ENCODE measurements around the gene RPS29.

The RPS29 gene

DNA sequence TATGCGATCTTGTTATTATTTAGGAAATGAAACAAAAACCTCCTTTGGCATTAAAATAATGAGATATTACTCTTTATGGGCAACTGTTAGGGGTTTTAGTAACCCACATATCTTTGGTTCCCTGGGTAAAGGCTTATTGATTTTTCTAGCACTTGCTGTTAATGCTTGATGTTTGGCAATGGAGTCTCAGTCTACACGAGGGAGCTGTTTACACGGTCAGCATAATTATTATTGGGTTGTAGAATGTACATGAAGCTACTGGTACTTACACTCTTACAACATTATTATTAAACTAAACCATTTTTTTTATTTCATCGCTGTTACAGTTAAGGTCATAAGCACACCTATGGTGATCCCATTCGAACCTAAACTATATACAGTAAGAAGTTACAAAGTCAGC, 12.1 kb downstream of the RPS29 start:
- TF ChIP-seq, protein P1, sequence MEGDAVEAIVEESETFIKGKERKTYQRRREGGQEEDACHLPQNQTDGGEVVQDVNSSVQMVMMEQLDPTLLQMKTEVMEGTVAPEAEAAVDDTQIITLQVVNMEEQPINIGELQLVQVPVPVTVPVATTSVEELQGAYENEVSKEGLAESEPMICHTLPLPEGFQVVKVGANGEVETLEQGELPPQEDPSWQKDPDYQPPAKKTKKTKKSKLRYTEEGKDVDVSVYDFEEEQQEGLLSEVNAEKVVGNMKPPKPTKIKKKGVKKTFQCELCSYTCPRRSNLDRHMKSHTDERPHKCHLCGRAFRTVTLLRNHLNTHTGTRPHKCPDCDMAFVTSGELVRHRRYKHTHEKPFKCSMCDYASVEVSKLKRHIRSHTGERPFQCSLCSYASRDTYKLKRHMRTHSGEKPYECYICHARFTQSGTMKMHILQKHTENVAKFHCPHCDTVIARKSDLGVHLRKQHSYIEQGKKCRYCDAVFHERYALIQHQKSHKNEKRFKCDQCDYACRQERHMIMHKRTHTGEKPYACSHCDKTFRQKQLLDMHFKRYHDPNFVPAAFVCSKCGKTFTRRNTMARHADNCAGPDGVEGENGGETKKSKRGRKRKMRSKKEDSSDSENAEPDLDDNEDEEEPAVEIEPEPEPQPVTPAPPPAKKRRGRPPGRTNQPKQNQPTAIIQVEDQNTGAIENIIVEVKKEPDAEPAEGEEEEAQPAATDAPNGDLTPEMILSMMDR (IDR thresholded peaks at IDR 0.05; ENCODE audit: low read length) = no peak
- TF ChIP-seq EZH2 (IDR thresholded peaks at IDR 0.05; ENCODE audit: borderline replicate concordance, low read length) = no peak
- Histone ChIP-seq H3K9me3 (ENCODE audit: low read length) (no peaks in the 10 kb centered on the region), H3K27ac (ENCODE audit: low read depth, low read length, poor library complexity, severe bottlenecking) (no peak overlapping the region), H3K4me3 (ENCODE audit: low read depth, low read length, poor library complexity, severe bottlenecking) (no peak overlapping the region), H3K27me3 (ENCODE audit: insufficient read depth, low read length) (no peaks in the 10 kb centered on the region), H3K79me2 (ENCODE audit: insufficient read depth, low read length) (no peaks in the 10 kb centered on the region), H3K4me2 (ENCODE audit: low read length) (no peak overlapping the region), H4K20me1 (ENCODE audit: insufficient read depth, low read length) (no peaks in the 10 kb centered on the region), H3K9me2 (ENCODE audit: low read depth, low read length) (no peaks in the 10 kb centered on the region), H3K36me3 (ENCODE audit: insufficient read depth, low read length) (peaks cover 55% of the 10 kb centered on the region), H3F3A (ENCODE audit: insufficient read depth, low read length) (no peaks in the 10 kb centered on the region), H2AFZ (ENCODE audit: low read length) (no peak overlapping the region), H3K9ac (ENCODE audit: low read length) (no peak overlapping the region), H3K4me1 (ENCODE audit: insufficient read depth, low read length, severe bottlenecking) (no peaks in the 10 kb centered on the region)

DNA sequence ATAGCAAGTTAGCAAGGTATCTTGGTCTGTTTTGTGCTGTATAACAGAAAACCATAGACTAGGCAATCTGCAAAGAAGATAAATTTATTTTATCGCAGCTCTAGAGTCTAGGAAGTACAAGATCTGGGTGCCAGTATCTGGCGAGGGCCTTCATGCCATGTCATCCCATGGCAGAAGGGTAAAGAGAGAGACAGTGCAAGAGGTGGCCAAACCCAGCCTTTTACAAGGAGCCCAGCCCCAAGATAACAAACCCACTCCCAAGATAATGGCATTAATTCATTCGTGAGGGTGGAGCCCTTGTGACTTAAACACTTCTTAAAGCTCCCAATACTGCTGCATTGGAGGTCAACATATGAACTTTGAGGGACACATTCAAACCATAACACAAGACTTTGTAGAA, 16.9 kb downstream of the RPS29 start:
- TF ChIP-seq, protein P1 (IDR thresholded peaks at IDR 0.05; ENCODE audit: low read length) = no peak
- no peak for TF ChIP-seq EZH2 (IDR thresholded peaks at IDR 0.05; ENCODE audit: borderline replicate concordance, low read length)
- Histone ChIP-seq H3K36me3 (ENCODE audit: insufficient read depth, low read length) (peaks cover 16% of the 10 kb centered on the region), H3K9ac (ENCODE audit: low read length) (no peak overlapping the region), H3K4me3 (ENCODE audit: low read depth, low read length, poor library complexity, severe bottlenecking) (no peak overlapping the region), H3K9me3 (ENCODE audit: low read length) (no peaks in the 10 kb centered on the region), H3F3A (ENCODE audit: insufficient read depth, low read length) (no peaks in the 10 kb centered on the region), H3K9me2 (ENCODE audit: low read depth, low read length) (no peaks in the 10 kb centered on the region), H3K4me1 (ENCODE audit: insufficient read depth, low read length, severe bottlenecking) (no peaks in the 10 kb centered on the region), H4K20me1 (ENCODE audit: insufficient read depth, low read length) (no peaks in the 10 kb centered on the region), H3K27me3 (ENCODE audit: insufficient read depth, low read length) (no peaks in the 10 kb centered on the region), H3K79me2 (ENCODE audit: insufficient read depth, low read length) (no peaks in the 10 kb centered on the region), H3K27ac (ENCODE audit: low read depth, low read length, poor library complexity, severe bottlenecking) (no peak overlapping the region), H2AFZ (ENCODE audit: low read length) (no peak overlapping the region), H3K4me2 (ENCODE audit: low read length) (no peak overlapping the region)

DNA sequence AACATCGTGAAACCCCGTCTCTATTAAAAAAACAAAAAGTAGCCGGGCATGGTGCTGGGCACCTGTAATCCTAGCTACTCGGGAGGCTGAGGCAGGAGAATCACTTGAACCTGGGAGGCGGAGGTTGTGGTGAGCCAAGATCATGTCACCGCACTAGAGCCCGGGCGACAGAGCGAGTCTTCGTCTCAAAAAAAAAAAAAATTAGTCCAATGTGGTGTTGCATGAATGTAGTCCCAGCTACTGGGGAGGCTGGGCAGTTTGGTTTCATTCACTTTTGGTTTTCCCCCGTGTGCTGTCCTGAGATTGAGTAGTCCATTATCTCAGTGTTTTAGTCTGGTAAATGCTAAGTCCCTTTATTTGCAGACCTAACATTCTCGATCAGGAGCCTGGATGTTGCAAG, 19.5 kb downstream of the RPS29 start:
- no peaks in the 10 kb centered on the region for H3K9me2 ChIP-seq (ENCODE audit: low read depth, low read length)
- no peaks in the 10 kb centered on the region for H3K9me3 ChIP-seq (ENCODE audit: low read length)
- no peak overlapping the region for H3K9ac ChIP-seq (ENCODE audit: low read length)
- no peaks in the 10 kb centered on the region for H3K79me2 ChIP-seq (ENCODE audit: insufficient read depth, low read length)
- no peaks in the 10 kb centered on the region for H4K20me1 ChIP-seq (ENCODE audit: insufficient read depth, low read length)
- H3K27me3 ChIP-seq (ENCODE audit: insufficient read depth, low read length) = no peaks in the 10 kb centered on the region
- no peak overlapping the region for H3K27ac ChIP-seq (ENCODE audit: low read depth, low read length, poor library complexity, severe bottlenecking)
- H2AFZ ChIP-seq (ENCODE audit: low read length) = no peak overlapping the region
- no peak for TF ChIP-seq EZH2 (IDR thresholded peaks at IDR 0.05; ENCODE audit: borderline replicate concordance, low read length)
- TF ChIP-seq, protein P1 (IDR thresholded peaks at IDR 0.05; ENCODE audit: low read length) = no peak
- H3K4me3 ChIP-seq (ENCODE audit: low read depth, low read length, poor library complexity, severe bottlenecking) = no peak overlapping the region
- H3K36me3 ChIP-seq (ENCODE audit: insufficient read depth, low read length) = peaks cover 3% of the 10 kb centered on the region; the same call in 1 of the 2 replicates
- no peaks in the 10 kb centered on the region for H3F3A ChIP-seq (ENCODE audit: insufficient read depth, low read length)
- H3K4me1 ChIP-seq (ENCODE audit: insufficient read depth, low read length, severe bottlenecking) = no peaks in the 10 kb centered on the region
- no peak overlapping the region for H3K4me2 ChIP-seq (ENCODE audit: low read length)
